Stimulated activated CD4-positive, alpha-beta T cell treated with anti-CD3 and anti-CD28 coated beads, Interleukin-2, amount 100 ng/mL, for 48 hours (primary cell): ENCODE measurements around the gene ARHGAP22.

Experiments
- DNase-seq, 2 donors: peaks; one replicate each; pipeline ENCODE4 v3.0.0-alpha.2; 2020

The ARHGAP22 gene

GRCh38 chr10:48495282-48496045, 109.4 kb downstream of the ARHGAP22 start:
- no peak for DNase-seq

- no peak for DNase-seq
These were observed 110.3 kb downstream of the ARHGAP22 start for GRCh38 chr10:48494611-48495010.

GRCh38 chr10:48494073-48494472, 110.8 kb downstream of the ARHGAP22 start:
- DNase-seq: no peak

GRCh38 chr10:48493083-48493871, 111.6 kb downstream of the ARHGAP22 start:
- no peak for DNase-seq

- DNase-seq: no peak
These were observed 112.7 kb downstream of the ARHGAP22 start for GRCh38 chr10:48492201-48492600.

- DNase-seq: no peak
These were observed 113.3 kb downstream of the ARHGAP22 start for GRCh38 chr10:48491392-48492139.

GRCh38 chr10:48490946-48491345, 113.9 kb downstream of the ARHGAP22 start:
- no peak for DNase-seq

- DNase-seq: no peak
These were observed 114.3 kb downstream of the ARHGAP22 start for GRCh38 chr10:48490571-48490940.

- no peak for DNase-seq
These were observed 115.8 kb downstream of the ARHGAP22 start for GRCh38 chr10:48489099-48489498.

- DNase-seq: no peak
These were observed 117.6 kb downstream of the ARHGAP22 start for GRCh38 chr10:48487244-48487643.

- no peak for DNase-seq
These were observed 119.2 kb downstream of the ARHGAP22 start for GRCh38 chr10:48485711-48486110.

GRCh38 chr10:48484911-48485310, 120.0 kb downstream of the ARHGAP22 start:
- DNase-seq: no peak

GRCh38 chr10:48482207-48482606, 122.7 kb downstream of the ARHGAP22 start:
- DNase-seq: no peak

- no peak for DNase-seq
These were observed 123.5 kb downstream of the ARHGAP22 start for GRCh38 chr10:48481385-48481784.

- DNase-seq: no peak
These were observed 124.2 kb downstream of the ARHGAP22 start for GRCh38 chr10:48480397-48481374.

GRCh38 chr10:48478980-48479811, 125.7 kb downstream of the ARHGAP22 start:
- DNase-seq: no peak

GRCh38 chr10:48478469-48478868, 126.4 kb downstream of the ARHGAP22 start:
- no peak for DNase-seq

- no peak for DNase-seq
These were observed 127.3 kb downstream of the ARHGAP22 start for GRCh38 chr10:48477616-48478015.

- no peak for DNase-seq
These were observed 127.7 kb downstream of the ARHGAP22 start for GRCh38 chr10:48477141-48477540.

GRCh38 chr10:48476279-48476982, 128.4 kb downstream of the ARHGAP22 start:
- DNase-seq: no peak

GRCh38 chr10:48475943-48476278, 129.0 kb downstream of the ARHGAP22 start:
- no peak for DNase-seq
